Glomerular visceral epithelial cell (primary cell): Measurements from ENCODE around the gene MRPS15.
A peak's percentile ranks its signal among the peaks of the same experiment; 100 is the strongest.
"Not testable (repeated sequence)": the region's sequence is repeated elsewhere in the genome, so short reads cannot be mapped to it uniquely, and the experiment has no call there.

ENCODE experiments used
- DNase-seq: peaks from one replicate; pipeline ENCODE4 v3.0.0-alpha.2; 2016; ENCODE audit errors: extremely low spot score

The MRPS15 gene

GRCh38 chr1:36463803-36464604 is at the start of gene MRPS15:
TSS of gene MRPS15 (minus strand) at chr1:36464384. CDS start at chr1:36464275, 109 bp downstream.
- DNase-seq = peak; percentile 89

GRCh38 chr1:36512842-36513241 is 48.7 kb upstream of the MRPS15 start:
- DNase-seq = no peak

- no peak for DNase-seq
Observed at GRCh38 chr1:36511804-36512798, 47.9 kb upstream of the MRPS15 start.

DNA sequence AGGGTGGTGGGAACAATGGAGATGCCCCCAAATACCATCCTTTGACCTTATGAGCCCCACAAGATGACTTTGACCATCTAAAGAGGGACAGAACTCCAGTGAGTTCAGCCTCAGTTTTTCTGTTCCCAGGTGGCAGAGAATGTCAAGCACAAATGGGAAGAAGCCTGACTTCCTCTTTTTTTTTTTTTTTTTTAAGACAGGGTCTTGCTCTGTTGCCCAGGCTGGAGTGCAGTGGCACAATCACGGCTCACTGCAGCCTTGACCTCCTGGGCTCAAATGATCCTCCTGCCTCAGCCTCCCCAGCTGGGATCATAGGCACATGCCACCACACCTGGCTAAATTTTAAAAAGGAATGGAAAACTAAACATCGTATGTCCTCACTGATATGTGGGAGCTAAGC is 47.0 kb upstream of the MRPS15 start:
- not testable (repeated sequence) for DNase-seq

- DNase-seq = no peak
Observed at GRCh38 chr1:36510418-36510817, 46.2 kb upstream of the MRPS15 start.

DNA sequence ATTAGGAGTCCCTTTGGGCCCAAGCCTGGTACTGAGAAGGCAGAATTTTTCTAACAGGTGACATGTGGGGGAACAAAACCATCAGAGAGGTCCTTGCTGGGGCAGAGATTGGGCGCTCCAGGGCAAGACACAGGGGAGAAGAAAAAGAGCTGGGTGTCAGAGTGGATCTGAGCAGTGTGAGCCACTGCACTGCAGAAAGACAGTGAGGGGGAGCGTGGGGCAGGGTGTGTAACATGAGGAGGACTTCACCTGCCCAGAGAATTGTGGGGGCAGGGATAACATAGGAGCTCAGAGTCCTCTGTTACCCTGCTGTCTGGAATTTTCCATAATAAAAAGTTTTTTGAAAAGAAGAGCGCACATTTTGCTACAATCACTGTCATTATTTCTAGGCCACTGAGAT is 44.1 kb upstream of the MRPS15 start:
- DNase-seq = no peak

DNA sequence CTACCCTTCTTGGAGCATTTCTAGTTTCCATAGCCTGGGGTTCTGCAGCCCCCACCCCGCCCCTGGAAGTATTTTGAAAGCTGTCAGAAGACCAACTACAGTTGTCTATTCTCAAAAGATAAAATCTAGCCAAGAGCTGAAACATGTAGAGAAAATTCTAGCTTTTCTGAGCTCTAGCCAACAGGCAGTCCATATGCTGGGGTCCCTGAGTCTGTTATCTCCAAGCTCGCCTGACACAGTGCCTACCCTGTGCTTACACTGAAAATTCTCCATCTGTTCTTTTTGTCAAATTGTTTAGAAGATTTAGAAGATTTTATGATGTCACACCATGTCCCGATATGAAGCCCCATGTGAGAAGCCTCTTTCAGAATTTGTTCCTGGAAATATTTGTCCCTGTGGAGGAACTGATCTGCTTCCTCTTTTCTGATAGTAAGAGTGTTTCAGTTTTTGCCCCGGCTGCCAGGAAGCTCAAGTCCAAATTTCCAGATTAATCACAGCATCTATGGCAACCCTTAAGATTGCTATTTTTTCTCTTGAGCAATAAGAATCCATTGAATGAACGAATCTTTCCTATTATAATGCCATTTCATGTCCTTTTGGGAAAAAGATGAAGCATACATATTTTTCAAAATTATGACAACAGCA is 42.2 kb upstream of the MRPS15 start:
- DNase-seq = no peak

- no peak for DNase-seq
Observed at GRCh38 chr1:36503733-36504132, 39.5 kb upstream of the MRPS15 start.

- no peak for DNase-seq
Observed at GRCh38 chr1:36503159-36503558, 39.0 kb upstream of the MRPS15 start.

GRCh38 chr1:36502616-36503015 is 38.4 kb upstream of the MRPS15 start:
- no peak for DNase-seq

- DNase-seq = not testable (repeated sequence)
Observed at GRCh38 chr1:36501911-36502310, 37.7 kb upstream of the MRPS15 start.

- DNase-seq = no peak
Observed at GRCh38 chr1:36497207-36497606, 33.0 kb upstream of the MRPS15 start.

- DNase-seq = no peak
Observed at GRCh38 chr1:36494971-36495370, 30.8 kb upstream of the MRPS15 start.

- no peak for DNase-seq
Observed at GRCh38 chr1:36493524-36493923, 29.3 kb upstream of the MRPS15 start.

DNA sequence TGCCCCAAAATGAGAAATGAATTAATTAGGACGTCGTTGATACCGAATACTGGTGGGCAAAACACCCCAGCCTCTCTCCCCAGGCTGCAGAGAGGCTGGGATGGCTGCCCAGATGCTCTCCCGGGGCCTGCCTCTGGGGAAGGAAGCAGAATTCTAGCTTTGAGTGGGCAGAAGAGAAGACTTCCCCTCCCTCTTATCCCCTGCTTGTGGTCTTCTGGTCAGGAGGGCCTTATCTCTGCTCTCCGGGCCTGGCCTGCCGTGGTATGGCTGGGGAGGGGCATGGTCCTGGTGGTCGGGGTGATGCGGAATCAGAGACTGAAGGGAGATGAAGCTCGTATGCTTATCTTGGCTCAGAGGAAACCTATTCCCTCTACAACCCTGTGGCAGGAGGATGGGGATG is 28.3 kb upstream of the MRPS15 start:
- no peak for DNase-seq

GRCh38 chr1:36489258-36490051 is 25.3 kb upstream of the MRPS15 start:
- not testable (repeated sequence) for DNase-seq

GRCh38 chr1:36487906-36488305 is 23.7 kb upstream of the MRPS15 start:
- no peak for DNase-seq

GRCh38 chr1:36487336-36487725 is 23.1 kb upstream of the MRPS15 start:
- not testable (repeated sequence) for DNase-seq

DNA sequence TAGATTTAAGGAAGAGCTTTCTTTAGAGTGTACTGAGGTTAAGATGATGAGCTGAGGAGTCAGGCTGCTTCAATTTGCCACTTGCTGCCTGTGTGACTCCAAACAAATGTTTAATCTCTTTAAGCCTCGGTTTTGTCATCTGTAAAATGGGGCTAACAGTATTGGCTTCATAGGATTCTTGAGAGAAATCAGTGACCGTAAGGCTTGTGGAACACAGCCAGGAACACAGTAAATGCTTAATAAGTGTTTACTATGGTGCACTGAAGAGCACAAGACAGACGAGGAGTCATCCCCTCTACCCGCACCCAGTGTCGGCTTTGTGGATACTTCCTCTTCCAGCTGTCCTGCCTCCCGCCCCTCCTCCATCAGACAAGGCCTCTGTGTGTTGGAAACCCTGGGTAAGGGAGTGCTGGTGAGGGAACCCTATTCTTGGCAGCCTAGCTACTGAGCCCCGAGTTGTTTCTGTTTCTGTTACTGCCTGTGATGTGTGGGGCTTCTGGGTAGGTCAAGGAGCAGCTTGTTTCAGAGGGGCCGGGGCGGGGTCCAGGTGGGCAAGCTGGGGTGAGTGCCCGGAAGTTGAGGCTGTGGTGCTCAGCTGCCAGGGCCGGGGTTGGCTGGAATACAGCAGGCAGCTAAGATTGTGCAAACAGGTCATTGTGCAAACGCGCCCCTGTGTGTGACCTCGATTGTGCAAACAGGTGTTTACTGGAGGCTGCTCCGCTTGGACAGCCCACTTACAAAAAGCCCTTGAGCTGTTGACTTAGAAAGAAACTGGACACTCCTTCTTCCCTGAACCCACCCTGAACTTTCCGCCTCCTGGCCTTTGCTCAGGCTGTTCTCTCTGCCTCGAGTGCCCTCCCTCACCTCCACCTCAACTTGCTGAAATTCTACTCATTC is 22.5 kb upstream of the MRPS15 start:
- no peak for DNase-seq

- no peak for DNase-seq
Observed at GRCh38 chr1:36486093-36486438, 21.9 kb upstream of the MRPS15 start.
